ENCODE measurements around the gene ASNSD1. TPM values are rescaled to one million over a fixed set of nuclear protein-coding genes. Genes with fewer than 3 reads are reported as not detected.
A peak's percentile ranks its signal among the peaks of the same experiment; 100 is the strongest.
"Not testable (repeated sequence)": the region's sequence is repeated elsewhere in the genome, so short reads cannot be mapped to it uniquely, and the experiment has no call there.

Gene ASNSD1
- polyA plus RNA-seq, 12 donors: 39.5 to 73.7 (median 51.9) TPM; not detected in 1

DNA sequence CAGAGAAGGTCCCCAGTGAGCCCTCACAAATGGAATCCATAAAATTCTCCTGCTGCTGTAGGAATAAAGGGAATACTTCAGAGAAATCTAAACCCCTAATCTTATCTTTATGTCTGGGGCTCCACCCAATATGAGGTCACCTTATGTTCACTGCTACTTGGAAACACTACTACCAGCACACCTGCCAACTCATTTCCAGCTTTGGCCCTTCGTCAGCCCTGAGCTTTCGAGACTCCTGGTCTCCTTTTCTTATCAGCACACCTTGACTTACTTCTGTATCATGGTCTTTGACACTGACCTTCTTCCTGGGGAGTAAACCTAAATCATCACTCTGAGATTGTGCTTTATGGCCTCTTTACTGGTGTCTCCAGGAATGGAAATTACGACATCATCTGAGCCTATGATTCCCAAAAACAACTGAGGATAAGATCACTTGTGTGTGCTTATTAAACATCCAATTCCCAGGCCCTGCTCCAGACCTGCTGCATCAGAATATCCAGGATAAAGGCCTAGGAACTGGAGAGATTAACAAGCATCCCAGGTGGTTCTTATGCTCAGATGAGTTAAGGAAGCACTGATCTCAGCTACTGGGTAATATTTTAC lies 22.2 kb upstream of the ASNSD1 start:
- no peak for DNase-seq

DNA sequence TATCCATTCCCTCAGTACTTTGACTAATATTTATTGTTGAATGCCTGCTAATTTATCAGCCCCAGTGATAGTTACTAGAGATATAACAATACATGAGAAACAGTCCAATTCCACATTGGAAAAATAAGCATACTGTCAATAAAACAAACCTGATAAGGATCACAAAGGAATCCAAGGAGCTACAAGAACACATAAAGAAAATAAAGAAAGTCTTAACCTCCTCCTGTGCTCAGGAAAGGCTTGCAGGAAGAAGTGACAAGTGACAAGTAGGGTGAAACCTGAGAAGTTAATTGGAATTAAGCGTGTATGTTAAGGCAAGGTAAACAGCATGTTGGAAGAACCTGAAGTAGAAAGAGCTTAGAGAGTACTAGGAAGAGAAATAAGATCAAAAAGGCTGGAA lies 20.3 kb upstream of the ASNSD1 start:
- DNase-seq: no peak

GRCh38 chr2:189641590-189641989 lies 19.7 kb upstream of the ASNSD1 start:
- DNase-seq: no peak

DNA sequence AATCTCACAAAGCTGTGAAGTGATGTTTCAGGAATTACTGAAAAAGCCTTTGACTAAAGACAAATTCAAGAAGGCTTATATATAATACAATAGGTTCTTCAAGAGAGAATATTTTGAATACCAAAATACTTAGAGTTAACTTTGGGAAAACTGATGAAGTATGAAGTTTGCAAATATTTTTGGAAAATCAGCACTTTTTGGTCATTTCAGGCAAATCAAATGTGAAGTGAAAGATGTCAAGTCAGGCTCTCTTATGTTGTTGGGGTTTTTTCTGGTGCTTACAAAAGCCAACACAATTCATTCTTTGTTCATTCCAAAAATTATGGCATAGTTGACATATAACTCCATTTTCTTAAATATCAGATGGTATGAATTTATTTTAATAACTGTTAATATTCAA lies 14.7 kb upstream of the ASNSD1 start:
- no peak for DNase-seq

DNA sequence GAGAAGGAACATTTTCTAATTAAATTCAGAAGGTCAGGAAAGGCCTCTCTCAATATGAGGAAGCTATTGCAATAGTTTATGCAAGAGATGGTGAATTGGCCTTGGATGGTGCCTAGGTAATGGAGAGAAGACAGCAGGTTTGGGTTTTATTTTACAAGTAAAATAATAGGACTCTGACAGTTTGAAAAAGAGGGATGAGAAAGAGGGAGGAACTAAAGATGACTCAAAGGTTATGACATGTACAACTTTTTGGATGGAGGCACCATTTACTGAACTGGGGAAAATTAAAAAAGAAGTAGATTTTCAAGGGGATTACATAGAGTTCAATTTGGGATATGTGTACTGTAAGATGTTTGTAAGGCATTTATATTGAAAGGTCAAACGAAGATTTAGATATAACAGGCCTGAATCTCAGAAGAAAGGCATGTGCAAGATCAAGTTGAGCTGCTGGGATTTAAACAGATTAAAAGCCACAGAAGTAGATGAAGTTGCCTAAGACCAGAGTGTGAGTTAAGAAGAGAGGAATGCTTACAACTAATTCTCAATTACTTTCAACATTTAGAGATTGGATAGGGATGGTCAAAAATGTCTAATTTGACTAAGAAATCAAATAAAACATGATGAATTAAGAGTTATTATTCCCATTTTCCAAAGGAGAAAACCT lies 12.3 kb upstream of the ASNSD1 start:
- DNase-seq: no peak

DNA sequence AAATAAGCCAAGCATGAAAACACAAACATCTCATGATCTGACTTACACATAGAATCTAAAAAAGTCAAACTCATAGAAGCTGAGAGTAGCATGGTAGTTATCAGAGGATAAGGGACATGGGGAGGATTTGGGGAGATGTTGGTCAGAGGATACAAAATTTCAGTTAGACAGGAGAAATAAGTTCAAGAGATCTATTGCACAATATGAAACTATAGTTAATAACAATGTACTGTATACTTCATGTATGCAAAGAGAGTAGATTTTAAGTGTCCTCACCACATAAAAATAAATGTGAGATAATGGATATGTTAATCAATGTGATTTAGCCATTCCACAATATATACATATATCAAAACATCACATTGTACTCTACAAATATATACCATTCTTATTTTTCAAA lies 10.0 kb upstream of the ASNSD1 start:
- no peak for DNase-seq

- DNase-seq: not testable (repeated sequence)
Measured at GRCh38 chr2:189653464-189653863, 7.8 kb upstream of the ASNSD1 start.

- DNase-seq: no peak
Measured at GRCh38 chr2:189654641-189655040, 6.6 kb upstream of the ASNSD1 start.

GRCh38 chr2:189657867-189658266 lies 3.4 kb upstream of the ASNSD1 start:
- no peak for DNase-seq

- no peak for DNase-seq
Measured at GRCh38 chr2:189658306-189659212, 2.7 kb upstream of the ASNSD1 start.

DNA sequence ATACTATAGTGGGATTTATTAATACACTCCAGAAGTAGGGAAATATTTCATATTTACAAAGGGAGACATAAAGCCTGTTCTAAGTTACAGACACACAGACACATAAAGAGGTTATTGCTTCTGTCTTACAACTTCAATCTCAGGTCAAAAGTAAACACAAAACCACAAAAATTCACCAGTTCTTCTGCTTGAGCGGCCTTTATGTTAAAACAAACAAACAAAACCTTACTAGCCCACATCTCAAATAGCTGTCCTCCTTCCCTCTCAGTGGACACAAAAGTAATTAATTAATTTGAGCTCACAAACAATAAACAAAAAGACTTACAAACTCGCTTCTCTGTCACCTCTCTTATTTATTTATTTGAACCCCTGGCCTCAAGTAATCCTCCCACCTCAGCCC lies 1.5 kb upstream of the ASNSD1 start:
- DNase-seq: no peak

- DNase-seq: no peak
Measured at GRCh38 chr2:189660803-189661147, 484 bp upstream of the ASNSD1 start.

DNA sequence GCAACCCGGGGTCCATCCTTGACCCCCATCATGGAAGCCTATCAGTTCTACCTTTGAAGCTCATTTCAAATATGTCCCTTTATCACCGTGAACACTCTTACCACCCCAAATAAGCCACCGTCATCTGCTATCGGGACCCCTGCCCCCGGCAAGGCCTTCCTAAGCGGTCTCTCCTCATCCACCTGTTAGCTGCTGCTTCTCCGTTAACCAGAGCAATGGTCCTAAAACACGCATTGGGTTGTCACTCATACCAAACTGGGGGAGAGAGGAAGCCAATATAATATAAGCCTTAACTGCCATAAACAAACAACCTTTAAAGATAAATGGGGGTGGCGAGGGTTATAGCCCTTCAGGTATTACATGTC lies 680 bp downstream of the ASNSD1 start:
- no peak for DNase-seq

DNA sequence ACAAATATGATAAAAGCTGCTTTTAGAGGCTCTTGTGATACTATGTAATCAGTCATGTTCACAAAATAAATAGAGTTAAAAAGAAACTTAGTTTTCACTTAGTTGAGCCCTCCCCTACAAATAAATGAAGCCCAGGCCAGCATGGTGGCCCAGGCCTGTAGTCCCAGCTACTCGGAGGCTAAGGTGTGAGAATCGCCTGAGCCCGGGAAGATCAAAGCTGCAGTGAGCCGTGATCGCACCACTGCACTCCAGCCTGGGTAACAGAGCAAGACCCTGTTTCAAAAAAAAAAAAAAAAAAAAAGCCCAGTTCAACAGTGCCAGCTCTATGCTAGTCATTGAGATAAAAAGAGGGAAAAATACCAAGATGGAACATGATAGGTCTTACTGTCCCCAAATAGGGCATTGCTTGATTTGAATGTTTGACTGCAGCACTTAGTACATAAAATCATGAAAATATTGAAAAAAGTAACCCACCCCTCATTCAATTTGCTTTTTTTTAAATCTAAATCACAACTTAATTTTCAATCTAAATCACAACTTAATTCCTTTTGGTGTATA lies 1.5 kb downstream of the ASNSD1 start:
- DNase-seq: no peak

GRCh38 chr2:189663319-189663718 lies 2.1 kb downstream of the ASNSD1 start:
- DNase-seq: not testable (repeated sequence)

GRCh38 chr2:189669913-189670312 lies 8.7 kb downstream of the ASNSD1 start:
- no peak for DNase-seq

- no peak for DNase-seq
Measured at GRCh38 chr2:189673661-189674373, 12.6 kb downstream of the ASNSD1 start.

GRCh38 chr2:189674374-189675112 lies 13.3 kb downstream of the ASNSD1 start, which contains the start of gene ANKAR:
TSS of gene ANKAR (plus strand) at chr2:189674670. CDS start at chr2:189676491, 1,821 bp downstream.
- DNase-seq: peak; percentile 84

DNA sequence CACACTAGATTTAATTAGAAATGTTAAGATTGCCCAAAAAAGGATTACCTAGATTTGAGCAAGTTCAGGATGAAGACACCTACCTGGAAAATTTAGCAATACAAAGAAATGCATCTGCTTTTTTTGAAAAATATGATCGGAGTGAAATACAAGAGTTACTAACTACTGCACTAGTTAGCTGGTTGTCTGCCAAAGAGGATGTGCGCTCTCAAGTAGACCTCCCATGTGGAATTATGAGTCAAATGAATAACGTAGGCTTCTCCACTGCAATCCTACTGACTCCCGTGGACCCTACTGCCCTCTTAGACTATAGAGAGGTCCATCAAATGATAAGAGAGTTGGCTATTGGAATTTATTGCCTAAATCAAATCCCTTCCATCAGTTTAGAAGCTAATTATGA lies 15.2 kb downstream of the ASNSD1 start:
- DNase-seq: no peak

DNA sequence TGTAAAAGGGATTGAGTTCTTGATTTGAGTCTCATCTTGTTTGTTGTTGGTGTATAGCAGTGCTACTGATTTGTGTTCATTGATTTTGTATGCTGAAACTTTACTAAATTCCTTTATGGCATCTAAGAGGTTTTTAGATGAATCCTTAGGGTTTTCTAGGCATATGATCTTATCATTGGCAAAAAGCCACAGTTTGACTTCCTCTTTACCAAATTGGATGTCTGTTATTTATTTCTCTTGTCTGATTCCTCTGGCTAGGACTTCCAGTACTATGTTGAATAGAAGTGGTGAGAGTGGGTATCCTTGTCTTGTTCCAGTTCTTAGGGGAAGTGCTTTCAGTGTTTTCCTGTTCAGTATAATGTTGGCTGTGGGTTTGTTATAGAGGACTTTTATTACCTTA lies 18.0 kb downstream of the ASNSD1 start:
- DNase-seq: no peak

- DNase-seq: no peak
Measured at GRCh38 chr2:189681203-189681602, 19.9 kb downstream of the ASNSD1 start.
